Heart left ventricle (tissue), 13 donors: ENCODE measurements around the gene LPP.

ENCODE experiments used
- POLR2A ChIP-seq, 2 donors: fragments of 450-650 bp; IDR thresholded peaks; one replicate each; pipeline ENCODE4 v1.6.1; 2017; ENCODE audit warnings: antibody characterized with exemption in 2 of 2, mild to moderate bottlenecking in 2 of 2, moderate library complexity in 2 of 2
- TF ChIP-seq, protein P1 (sequence below), 12 donors: fragments of 200-600 bp; sonication (generic) in 4 of 12; IDR thresholded peaks; one replicate each; pipeline versions ENCODE4 v1.5.0 to v1.8.0; 2018 to 2022; ENCODE audit warnings: antibody characterized with exemption in 12 of 12, mild to moderate bottlenecking in 5 of 12
- donor health status: ischemic (EF 13 %, LVEDD 7.1; RV severe dilation, severe dysfunction).
- donor health status: DM: no; HTN: yes; CAD: no.
- donor health status: DM: no; HTN: no; CAD: no.
- donor health status: ischemic (EF 25% LVEDD 6.9; RV normal size, moderate dysfunction).
- donor health status: ischemic (EF 25% LVEDD 5.7; RV mildly dilated, moderate dysfunction).
- donor health status: ischemic (EF 35%, LVEDD 5.7; RV mildly dilated, moderate dysfunction).
- donor health status: nonischemic (EF 11% LVEDD 7.7; RV severe dilation, severe dysfunction).
- donor health status: DM: yes; HTN: yes; CAD: no.
- donor health status: PGD.
- donor health status: ischemic (EF 29% LVEDD 5.4; RV normal size, mild dysfunction).
- donor health status: nonischemic (EF 23%, LVEDD 6.1; RV moderate dilation, normal function).

DNA sequence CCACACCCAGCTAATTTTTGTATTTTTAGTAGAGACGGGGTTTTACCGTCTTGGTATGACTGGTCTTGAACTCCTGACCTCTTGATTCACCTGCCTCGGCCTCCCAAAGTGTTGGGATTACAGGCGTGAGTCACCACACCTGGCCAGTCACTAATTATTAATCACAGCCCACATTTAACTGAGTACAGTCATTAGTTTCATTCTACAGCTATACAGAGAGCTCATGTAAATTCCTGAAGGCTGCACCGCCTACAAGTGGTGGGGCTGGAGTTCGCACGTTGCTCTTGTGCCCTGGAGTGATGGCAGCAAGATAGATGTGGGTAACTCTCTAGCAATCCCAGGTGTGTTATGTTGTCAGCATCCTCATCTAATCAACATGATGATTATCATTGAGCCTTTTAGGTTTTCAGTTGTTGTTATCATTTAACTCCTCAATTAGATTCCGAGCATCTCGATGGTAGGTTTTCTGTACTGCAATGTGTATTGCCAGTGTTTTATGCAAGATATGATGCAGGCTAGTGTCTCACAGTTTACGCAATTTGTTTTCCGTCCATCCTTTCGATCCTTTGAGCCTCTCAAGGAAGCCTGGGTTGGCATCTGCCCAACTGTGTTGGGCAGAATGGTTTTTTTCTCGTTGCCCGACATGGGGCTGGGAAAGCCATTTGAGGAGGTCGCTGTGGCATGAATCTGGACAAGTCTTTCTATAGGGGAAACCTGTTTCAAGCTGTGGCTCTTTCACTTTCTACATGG is 216.3 kb downstream of the LPP start:
- TF ChIP-seq, protein P1, sequence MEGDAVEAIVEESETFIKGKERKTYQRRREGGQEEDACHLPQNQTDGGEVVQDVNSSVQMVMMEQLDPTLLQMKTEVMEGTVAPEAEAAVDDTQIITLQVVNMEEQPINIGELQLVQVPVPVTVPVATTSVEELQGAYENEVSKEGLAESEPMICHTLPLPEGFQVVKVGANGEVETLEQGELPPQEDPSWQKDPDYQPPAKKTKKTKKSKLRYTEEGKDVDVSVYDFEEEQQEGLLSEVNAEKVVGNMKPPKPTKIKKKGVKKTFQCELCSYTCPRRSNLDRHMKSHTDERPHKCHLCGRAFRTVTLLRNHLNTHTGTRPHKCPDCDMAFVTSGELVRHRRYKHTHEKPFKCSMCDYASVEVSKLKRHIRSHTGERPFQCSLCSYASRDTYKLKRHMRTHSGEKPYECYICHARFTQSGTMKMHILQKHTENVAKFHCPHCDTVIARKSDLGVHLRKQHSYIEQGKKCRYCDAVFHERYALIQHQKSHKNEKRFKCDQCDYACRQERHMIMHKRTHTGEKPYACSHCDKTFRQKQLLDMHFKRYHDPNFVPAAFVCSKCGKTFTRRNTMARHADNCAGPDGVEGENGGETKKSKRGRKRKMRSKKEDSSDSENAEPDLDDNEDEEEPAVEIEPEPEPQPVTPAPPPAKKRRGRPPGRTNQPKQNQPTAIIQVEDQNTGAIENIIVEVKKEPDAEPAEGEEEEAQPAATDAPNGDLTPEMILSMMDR (IDR thresholded peaks at IDR 0.05) = no peak
- TF ChIP-seq POLR2A (IDR thresholded peaks at IDR 0.05) = no peak
